ENCODE measurements around the gene NECAB3. TPM values are rescaled to one million over a fixed set of nuclear protein-coding genes. Genes with fewer than 3 reads are reported as not detected.

NECAB3 gene
- total and polyA plus RNA-seq, 2 donors (not counting 1 experiment from before 2014, with no cell fraction given), result 8.5 to 11.8 TPM

GRCh38 chr20:33630507-33630906, 43.7 kb downstream of the NECAB3 start:
- H3K79me2 ChIP-seq (ENCODE audit: control insufficient read depth, insufficient read depth, low read length), result no peaks in the 10 kb centered on the region
- H4K20me1 ChIP-seq (ENCODE audit: control insufficient read depth, insufficient read depth, low read length, poor library complexity, severe bottlenecking), result no peaks in the 10 kb centered on the region
- intact Hi-C loops (cut with micrococcal nuclease), result no loop called here
- POLR2A ChIA-PET, result no interaction called here
- H3K9ac ChIP-seq (ENCODE audit: low read length), result no peak overlapping the region
- H3K4me3 ChIP-seq (ENCODE audit: control extremely low read depth in 1 of 5, extremely low read depth in 1 of 5, insufficient read depth in 1 of 5, low read depth in 2 of 5, low read length in 4 of 5), result no peak overlapping the region
- no peaks in the 10 kb centered on the region for H3K9me3 ChIP-seq (ENCODE audit: control extremely low read depth in 1 of 3, control insufficient read depth in 2 of 3, insufficient read depth in 1 of 3, low read length in 2 of 3)
- CTCF ChIA-PET, result no interaction called here
- Mint-ChIP-seq H3K27ac (no peak overlapping the region), H3K27me3 (no peaks in the 10 kb centered on the region), H3K4me3 (no peak overlapping the region), H3K9me3 (ENCODE audit: insufficient read depth) (no peaks in the 10 kb centered on the region), H3K4me1 (no peaks in the 10 kb centered on the region)
- ATAC-seq (ENCODE audit: low read depth), result no peak
- no peaks in the 10 kb centered on the region for H3K27me3 ChIP-seq (replicated peaks in 1 of 4; ENCODE audit: control extremely low read depth in 1 of 4, control insufficient read depth in 3 of 4, insufficient read depth in 4 of 4, low read length in 3 of 4)
- DNase-seq, result no peak
- 100% methylated on average over 4 of the region's 4 CpGs for WGBS (ENCODE audit: insufficient coverage)
- H3K36me3 ChIP-seq (replicated peaks in 1 of 2; ENCODE audit: control extremely low read depth in 1 of 2, control insufficient read depth in 1 of 2, extremely low read depth in 1 of 2, insufficient read depth in 2 of 2, low read length in 1 of 2), result peaks cover 0 to 33% of the 10 kb centered on the region in 2 experiments
- H3K4me1 ChIP-seq (ENCODE audit: control insufficient read depth in 2 of 2, insufficient read depth in 2 of 2, low read length in 2 of 2), result no peaks in the 10 kb centered on the region
- H2AFZ ChIP-seq (ENCODE audit: insufficient read depth, low read depth, low read length, poor library complexity, severe bottlenecking), result no peak overlapping the region
- H3K27ac ChIP-seq (ENCODE audit: low read length in 2 of 2), result no peak overlapping the region
- no peak for TF ChIP-seq EZH2 (IDR thresholded peaks at IDR 0.05; ENCODE audit: borderline replicate concordance, insufficient read depth, low read depth, low read length, poor library complexity, severe bottlenecking)
- TF ChIP-seq, protein P1, sequence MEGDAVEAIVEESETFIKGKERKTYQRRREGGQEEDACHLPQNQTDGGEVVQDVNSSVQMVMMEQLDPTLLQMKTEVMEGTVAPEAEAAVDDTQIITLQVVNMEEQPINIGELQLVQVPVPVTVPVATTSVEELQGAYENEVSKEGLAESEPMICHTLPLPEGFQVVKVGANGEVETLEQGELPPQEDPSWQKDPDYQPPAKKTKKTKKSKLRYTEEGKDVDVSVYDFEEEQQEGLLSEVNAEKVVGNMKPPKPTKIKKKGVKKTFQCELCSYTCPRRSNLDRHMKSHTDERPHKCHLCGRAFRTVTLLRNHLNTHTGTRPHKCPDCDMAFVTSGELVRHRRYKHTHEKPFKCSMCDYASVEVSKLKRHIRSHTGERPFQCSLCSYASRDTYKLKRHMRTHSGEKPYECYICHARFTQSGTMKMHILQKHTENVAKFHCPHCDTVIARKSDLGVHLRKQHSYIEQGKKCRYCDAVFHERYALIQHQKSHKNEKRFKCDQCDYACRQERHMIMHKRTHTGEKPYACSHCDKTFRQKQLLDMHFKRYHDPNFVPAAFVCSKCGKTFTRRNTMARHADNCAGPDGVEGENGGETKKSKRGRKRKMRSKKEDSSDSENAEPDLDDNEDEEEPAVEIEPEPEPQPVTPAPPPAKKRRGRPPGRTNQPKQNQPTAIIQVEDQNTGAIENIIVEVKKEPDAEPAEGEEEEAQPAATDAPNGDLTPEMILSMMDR (IDR thresholded peaks at IDR 0.05), result no peak
- H3K4me2 ChIP-seq (replicated peaks; ENCODE audit: low read depth, low read length, poor library complexity, severe bottlenecking), result no peak overlapping the region

GRCh38 chr20:33629979-33630378, 44.2 kb downstream of the NECAB3 start:
- Mint-ChIP-seq H3K4me3 (no peak overlapping the region), H3K9me3 (ENCODE audit: insufficient read depth) (no peaks in the 10 kb centered on the region)

More at GRCh38 chr20:33629979-33630378, 44.2 kb downstream of the NECAB3 start:
- Mint-ChIP-seq H3K27ac (no peak overlapping the region), H3K4me1 (no peaks in the 10 kb centered on the region), H3K27me3 (no peaks in the 10 kb centered on the region)
- ATAC-seq (ENCODE audit: low read depth) (no peak), DNase-seq (no peak)
- intact Hi-C loops (cut with micrococcal nuclease), result no loop called here
- Histone ChIP-seq H3K4me3 (ENCODE audit: control extremely low read depth in 1 of 5, extremely low read depth in 1 of 5, insufficient read depth in 1 of 5, low read depth in 2 of 5, low read length in 4 of 5) (no peak overlapping the region), H3K4me2 (replicated peaks; ENCODE audit: low read depth, low read length, poor library complexity, severe bottlenecking) (no peak overlapping the region), H3K36me3 (replicated peaks in 1 of 2; ENCODE audit: control extremely low read depth in 1 of 2, control insufficient read depth in 1 of 2, extremely low read depth in 1 of 2, insufficient read depth in 2 of 2, low read length in 1 of 2) (peaks cover 0 to 34% of the 10 kb centered on the region in 2 experiments), H3K79me2 (ENCODE audit: control insufficient read depth, insufficient read depth, low read length) (no peaks in the 10 kb centered on the region), H2AFZ (ENCODE audit: insufficient read depth, low read depth, low read length, poor library complexity, severe bottlenecking) (no peak overlapping the region), H3K27ac (ENCODE audit: low read length in 2 of 2) (no peak overlapping the region), H3K9ac (ENCODE audit: low read length) (no peak overlapping the region), H3K4me1 (ENCODE audit: control insufficient read depth in 2 of 2, insufficient read depth in 2 of 2, low read length in 2 of 2) (no peaks in the 10 kb centered on the region), H3K27me3 (replicated peaks in 1 of 4; ENCODE audit: control extremely low read depth in 1 of 4, control insufficient read depth in 3 of 4, insufficient read depth in 4 of 4, low read length in 3 of 4) (no peaks in the 10 kb centered on the region), H3K9me3 (ENCODE audit: control extremely low read depth in 1 of 3, control insufficient read depth in 2 of 3, insufficient read depth in 1 of 3, low read length in 2 of 3) (no peaks in the 10 kb centered on the region), H4K20me1 (ENCODE audit: control insufficient read depth, insufficient read depth, low read length, poor library complexity, severe bottlenecking) (no peaks in the 10 kb centered on the region)
- TF ChIP-seq EZH2 (IDR thresholded peaks at IDR 0.05; ENCODE audit: borderline replicate concordance, insufficient read depth, low read depth, low read length, poor library complexity, severe bottlenecking), result no peak
- POLR2A ChIA-PET, result no interaction called here
- CTCF ChIA-PET, result no interaction called here
- 100% methylated on average over 1 of the region's 5 CpGs for WGBS (ENCODE audit: insufficient coverage)

Measured in B cell (primary cell).